Measurements from ENCODE around the gene PLA2G2D. TPM values are rescaled to one million over a fixed set of nuclear protein-coding genes. Genes with fewer than 3 reads are reported as not detected.

PLA2G2D gene
- total RNA-seq, 2 experiments from 2014 or later = not detected

GRCh38 chr1:20152599-20152930, 33.2 kb upstream of the PLA2G2D start:
- Mint-ChIP-seq H3K4me3 (peak overlapping the region; percentile 48), H3K9me3 (ENCODE audit: low read depth) (no peaks in the 10 kb centered on the region), H3K4me1 (peaks cover 9% of the 10 kb centered on the region), H3K27ac (no peak overlapping the region), H3K27me3 (no peaks in the 10 kb centered on the region), H3K36me3 (ENCODE audit: low read depth) (no peaks in the 10 kb centered on the region)
- DNase-seq (no peak), ATAC-seq (no peak)
- intact Hi-C loops (cut with DNase I, micrococcal nuclease) = loop anchor here (1.0 to 10.0 kb wide), 9 partner anchors 51 to 492 kb away; partner anchors contain the start of genes OTUD3 (in 1 of the 2) and PLA2G2A (in 1 of the 2)
- CTCF ChIA-PET = interaction anchor here (0.6 to 3.1 kb wide), 13 partner anchors 28 to 271 kb away, joined by 3 to 14 read pairs (median 8); partner anchors contain the start of gene OTUD3
- POLR2A ChIA-PET = no interaction called here

DNA sequence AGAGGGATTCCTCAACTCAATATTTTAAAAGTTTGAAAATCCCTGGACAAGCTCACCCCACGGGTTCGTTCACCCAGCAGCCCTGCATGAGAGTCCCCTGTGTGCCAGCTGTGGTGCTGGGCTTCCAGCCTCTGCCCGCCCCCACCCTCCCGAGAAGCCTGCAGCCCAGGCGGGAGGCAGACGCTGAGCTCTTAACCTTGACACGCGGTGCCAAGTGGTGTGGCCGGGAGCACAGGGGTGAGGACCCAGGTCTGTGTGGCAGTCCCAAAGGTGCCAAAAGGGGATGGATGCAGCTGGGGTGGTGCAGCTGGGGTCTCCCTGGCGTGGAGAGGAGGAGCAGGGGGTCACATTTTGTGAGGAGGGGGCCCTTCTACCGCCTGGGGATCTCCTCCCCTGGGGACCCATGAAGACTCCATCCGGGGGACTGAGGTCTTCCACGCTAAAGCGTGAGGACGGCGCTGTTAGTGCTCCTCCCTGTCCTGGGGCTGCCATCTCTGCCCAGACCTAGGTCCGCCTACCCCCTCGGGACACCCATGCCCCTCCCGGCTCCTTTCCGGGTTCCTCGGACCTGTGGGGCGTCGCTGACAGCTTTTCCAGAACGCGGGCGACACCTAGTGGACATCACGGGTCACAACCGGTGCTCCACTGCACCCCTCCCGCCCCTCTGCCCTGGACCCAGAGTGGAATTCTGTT, 32.7 kb upstream of the PLA2G2D start:
- Mint-ChIP-seq H3K4me1 (peaks cover 9% of the 10 kb centered on the region), H3K27me3 (no peaks in the 10 kb centered on the region), H3K36me3 (ENCODE audit: low read depth) (no peaks in the 10 kb centered on the region), H3K27ac (no peak overlapping the region), H3K4me3 (peak overlapping the region; percentile 48), H3K9me3 (ENCODE audit: low read depth) (no peaks in the 10 kb centered on the region)
- ChIA-PET POLR2A (interaction anchor here (0.5 to 1.0 kb wide), 2 partner anchors 270 to 283 kb away, joined by 3 read pairs; partner anchors contain the start of gene OTUD3), CTCF (interaction anchor here (0.5 to 3.1 kb wide), 27 partner anchors 14 to 1666 kb away, joined by 3 to 20 read pairs (median 4); partner anchors contain the start of gene OTUD3)
- peak; percentile 88 for DNase-seq
- peak; percentile 97 for ATAC-seq
- intact Hi-C loops (cut with DNase I, micrococcal nuclease) = loop anchor here (1.0 to 10.0 kb wide), 9 partner anchors 51 to 491 kb away; partner anchors contain the start of genes OTUD3 (in 1 of the 2) and PLA2G2A (in 1 of the 2)

DNA sequence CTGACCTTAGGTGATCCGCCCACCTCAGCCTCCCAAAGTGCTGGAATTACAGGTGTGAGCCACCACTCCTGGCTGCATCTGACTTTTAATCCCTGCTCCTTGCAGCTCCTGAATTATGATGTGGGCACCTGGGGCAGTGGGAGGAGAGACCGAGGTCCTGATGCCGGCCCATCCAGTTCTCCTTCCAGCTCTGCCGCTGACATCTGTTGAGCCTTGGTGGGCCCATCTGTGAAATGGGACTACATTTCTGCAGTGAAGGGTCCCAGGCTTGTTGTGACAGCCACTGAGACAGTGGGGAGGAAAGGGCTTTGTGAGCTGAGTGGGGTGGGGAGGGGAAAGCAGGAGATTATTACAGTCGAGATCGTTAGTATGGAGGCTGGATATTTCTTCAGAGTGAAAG, 31.6 kb upstream of the PLA2G2D start:
- H3K9me3 Mint-ChIP-seq (ENCODE audit: low read depth) = no peaks in the 10 kb centered on the region
- no peak overlapping the region for H3K27ac Mint-ChIP-seq
- CTCF ChIA-PET = interaction anchor here (0.7 to 3.1 kb wide), 7 partner anchors 86 to 269 kb away, joined by 3 to 20 read pairs (median 3); partner anchors contain the start of gene OTUD3
- ATAC-seq = no peak
- H3K27me3 Mint-ChIP-seq = no peaks in the 10 kb centered on the region
- peaks cover 9% of the 10 kb centered on the region for H3K4me1 Mint-ChIP-seq
- no peak overlapping the region for H3K4me3 Mint-ChIP-seq
- POLR2A ChIA-PET = no interaction called here
- intact Hi-C loops (cut with DNase I, micrococcal nuclease) = loop anchor here (5.0 to 10.0 kb wide), 3 partner anchors 94 to 436 kb away; partner anchors contain the start of gene PLA2G2A (in 1 of the 2)
- H3K36me3 Mint-ChIP-seq (ENCODE audit: low read depth) = no peaks in the 10 kb centered on the region
- no peak for DNase-seq

GRCh38 chr1:20150326-20150705, 31.0 kb upstream of the PLA2G2D start:
- H3K27me3 Mint-ChIP-seq = no peaks in the 10 kb centered on the region
- H3K4me1 Mint-ChIP-seq = peaks cover 9% of the 10 kb centered on the region
- ChIA-PET POLR2A (no interaction called here), CTCF (interaction anchor here (1.9 kb wide), 1 partner anchor 232 kb away, joined by 20 read pairs; no protein-coding TSS in a partner anchor)
- H3K36me3 Mint-ChIP-seq (ENCODE audit: low read depth) = no peaks in the 10 kb centered on the region
- no peak for ATAC-seq
- no peak for DNase-seq
- no peak overlapping the region for H3K27ac Mint-ChIP-seq
- intact Hi-C loops (cut with DNase I, micrococcal nuclease) = loop anchor here (5.0 to 10.0 kb wide), 3 partner anchors 93 to 436 kb away; partner anchors contain the start of gene PLA2G2A (in 1 of the 2)
- H3K4me3 Mint-ChIP-seq = no peak overlapping the region
- H3K9me3 Mint-ChIP-seq (ENCODE audit: low read depth) = no peaks in the 10 kb centered on the region

- ChIA-PET POLR2A (no interaction called here), CTCF (no interaction called here)
- Mint-ChIP-seq H3K9me3 (ENCODE audit: low read depth) (no peaks in the 10 kb centered on the region), H3K4me1 (peaks cover 9% of the 10 kb centered on the region), H3K27ac (no peak overlapping the region), H3K36me3 (ENCODE audit: low read depth) (no peaks in the 10 kb centered on the region), H3K27me3 (no peaks in the 10 kb centered on the region), H3K4me3 (no peak overlapping the region)
- intact Hi-C loops (cut with DNase I, micrococcal nuclease) = loop anchor here (5.0 to 10.0 kb wide), 3 partner anchors 92 to 435 kb away; partner anchors contain the start of gene PLA2G2A (in 1 of the 2)
- ATAC-seq (no peak), DNase-seq (no peak)
Measured at GRCh38 chr1:20149601-20150325, 30.4 kb upstream of the PLA2G2D start.

DNA sequence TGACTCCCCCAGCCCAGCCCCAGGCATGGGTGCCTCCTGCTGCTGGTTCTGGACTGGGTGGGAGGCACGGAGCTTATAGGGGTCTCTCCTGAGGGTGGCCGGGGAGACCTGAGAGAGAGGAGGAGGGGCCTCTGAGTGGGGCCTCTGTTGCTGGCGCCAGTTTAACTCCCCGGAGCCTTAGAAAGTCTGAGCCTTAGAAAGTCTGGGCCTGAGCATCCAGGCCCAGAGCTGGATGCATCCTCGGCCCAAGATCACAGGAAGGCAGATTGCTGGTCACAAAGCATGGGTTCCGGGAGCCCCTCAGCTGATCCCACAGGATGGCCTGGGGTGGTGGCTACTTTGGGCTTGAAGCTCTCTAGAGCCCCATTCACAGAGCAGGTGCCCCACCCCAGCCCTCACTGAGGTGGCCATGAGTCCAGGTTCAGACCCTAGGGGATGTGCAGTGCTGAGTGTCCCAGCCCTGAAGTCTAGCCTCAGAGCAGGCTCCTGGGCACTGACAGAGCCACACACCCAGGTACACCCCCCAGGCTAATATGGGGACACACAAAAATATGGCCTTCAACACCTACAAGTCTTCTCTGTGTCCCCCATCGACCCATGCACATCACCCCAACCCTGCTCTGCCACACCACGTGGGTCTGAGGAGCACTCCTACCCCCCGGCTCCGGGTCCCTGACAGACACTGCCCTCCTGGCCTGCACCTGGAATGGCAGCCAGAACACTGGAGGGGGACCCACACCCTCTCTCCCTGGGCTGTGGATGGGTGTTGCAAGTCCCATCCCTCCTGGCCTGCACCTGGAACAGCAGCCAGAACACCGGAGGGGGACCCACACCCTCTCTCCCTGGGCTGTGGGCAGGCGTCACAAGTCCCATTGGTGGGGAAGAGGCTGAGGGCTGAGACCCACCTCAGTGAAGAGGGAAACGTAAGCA, 29.5 kb upstream of the PLA2G2D start:
- CTCF ChIA-PET = interaction anchor here (0.6 to 2.1 kb wide), 3 partner anchors 174 to 271 kb away, joined by 3 to 6 read pairs (median 4); no protein-coding TSS in a partner anchor
- no peak for ATAC-seq
- H3K27ac Mint-ChIP-seq = no peak overlapping the region
- no peak for DNase-seq
- H3K27me3 Mint-ChIP-seq = no peaks in the 10 kb centered on the region
- intact Hi-C loops (cut with DNase I, micrococcal nuclease) = no loop called here
- no peaks in the 10 kb centered on the region for H3K36me3 Mint-ChIP-seq (ENCODE audit: low read depth)
- POLR2A ChIA-PET = no interaction called here
- no peaks in the 10 kb centered on the region for H3K9me3 Mint-ChIP-seq (ENCODE audit: low read depth)
- H3K4me3 Mint-ChIP-seq = no peak overlapping the region
- H3K4me1 Mint-ChIP-seq = peaks cover 3% of the 10 kb centered on the region

DNA sequence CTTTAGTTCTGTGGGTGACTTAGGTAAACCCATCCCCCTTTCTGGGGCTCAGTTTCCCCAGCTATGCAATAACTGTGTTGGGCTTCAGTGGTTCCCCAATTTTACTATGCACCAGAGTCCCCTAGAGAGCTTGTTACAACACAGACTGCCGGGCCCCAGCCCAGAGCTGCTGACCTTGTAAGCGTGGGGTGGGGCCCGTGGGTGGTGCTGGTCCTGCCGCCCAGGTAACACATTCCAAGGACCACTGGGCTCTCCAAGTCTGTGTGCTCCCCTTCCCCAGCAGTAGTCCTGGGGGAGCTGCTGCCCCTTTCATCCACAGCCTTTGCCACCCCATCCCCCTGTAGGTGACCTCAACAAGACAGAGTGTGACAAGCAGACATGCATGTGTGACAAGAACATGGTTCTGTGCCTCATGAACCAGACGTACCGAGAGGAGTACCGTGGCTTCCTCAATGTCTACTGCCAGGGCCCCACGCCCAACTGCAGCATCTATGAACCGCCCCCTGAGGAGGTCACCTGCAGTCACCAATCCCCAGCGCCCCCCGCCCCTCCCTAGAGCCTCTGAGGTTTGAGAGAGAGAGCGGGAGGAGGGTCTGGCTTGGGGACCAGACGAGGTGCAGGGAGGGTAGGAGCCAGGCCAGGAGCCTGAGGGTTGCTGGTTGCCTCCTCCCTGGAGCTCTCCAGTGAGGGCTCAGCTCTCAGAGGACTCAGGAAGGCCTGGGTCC, 28.7 kb upstream of the PLA2G2D start:
- ChIA-PET POLR2A (no interaction called here), CTCF (interaction anchor here (0.6 to 2.1 kb wide), 4 partner anchors 47 to 270 kb away, joined by 3 to 6 read pairs (median 4); no protein-coding TSS in a partner anchor)
- Mint-ChIP-seq H3K9me3 (ENCODE audit: low read depth) (no peaks in the 10 kb centered on the region), H3K4me1 (peaks cover 3% of the 10 kb centered on the region), H3K27me3 (no peaks in the 10 kb centered on the region), H3K36me3 (ENCODE audit: low read depth) (no peaks in the 10 kb centered on the region), H3K4me3 (no peak overlapping the region), H3K27ac (no peak overlapping the region)
- intact Hi-C loops (cut with DNase I, micrococcal nuclease) = no loop called here
- ATAC-seq = no peak
- DNase-seq = no peak

DNA sequence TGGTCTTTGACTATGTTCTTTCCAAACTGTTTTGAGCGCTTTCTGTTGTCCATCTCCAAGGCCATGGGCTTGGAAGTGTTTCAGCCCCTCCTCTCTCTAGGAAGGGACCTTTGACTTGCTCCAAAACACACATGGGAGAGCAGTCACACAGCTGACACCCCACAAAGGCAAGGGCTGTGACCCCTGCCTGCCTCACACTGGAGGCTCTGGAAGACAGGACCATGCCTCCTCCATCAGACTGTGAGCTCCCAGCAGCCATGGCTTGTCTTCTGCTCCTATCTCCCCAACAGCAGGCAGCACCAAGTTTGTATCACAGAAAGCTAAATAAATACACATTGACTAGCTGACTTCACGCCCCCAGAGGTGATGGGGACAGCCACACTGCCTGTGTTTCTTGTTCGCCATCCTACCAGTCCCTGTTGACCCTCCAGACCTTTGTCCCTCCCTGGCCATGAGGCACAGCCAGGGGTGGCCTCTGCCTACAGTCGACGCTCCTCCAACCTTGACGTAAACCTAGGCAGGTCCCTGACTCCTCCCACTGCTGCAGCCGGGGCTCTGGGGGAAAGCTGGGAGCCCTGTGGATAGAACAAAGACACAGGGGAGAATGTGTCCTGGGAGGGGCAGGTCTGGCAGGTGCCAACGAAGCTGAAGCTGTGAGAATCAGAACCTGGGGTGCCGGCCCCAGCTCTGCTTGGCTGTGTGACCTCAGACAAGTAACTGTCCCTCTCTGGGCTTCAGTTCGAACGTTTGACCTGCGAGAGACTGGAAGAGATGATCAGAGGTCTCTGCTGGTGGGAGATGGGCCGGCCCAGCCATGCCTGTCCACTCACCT, 24.6 kb upstream of the PLA2G2D start:
- Mint-ChIP-seq H3K4me1 (no peaks in the 10 kb centered on the region), H3K4me3 (no peak overlapping the region), H3K27me3 (peaks cover 5% of the 10 kb centered on the region), H3K9me3 (ENCODE audit: low read depth) (no peaks in the 10 kb centered on the region), H3K36me3 (ENCODE audit: low read depth) (no peaks in the 10 kb centered on the region), H3K27ac (no peak overlapping the region)
- CTCF ChIA-PET = no interaction called here
- no peak for DNase-seq
- intact Hi-C loops (cut with DNase I, micrococcal nuclease) = no loop called here
- no peak for ATAC-seq
- POLR2A ChIA-PET = no interaction called here

GRCh38 chr1:20143318-20143717, 24.0 kb upstream of the PLA2G2D start:
- no peaks in the 10 kb centered on the region for H3K9me3 Mint-ChIP-seq (ENCODE audit: low read depth)
- H3K27ac Mint-ChIP-seq = no peak overlapping the region
- no peak overlapping the region for H3K4me3 Mint-ChIP-seq
- DNase-seq (no peak), ATAC-seq (no peak)
- ChIA-PET POLR2A (no interaction called here), CTCF (no interaction called here)
- no peaks in the 10 kb centered on the region for H3K4me1 Mint-ChIP-seq
- no peaks in the 10 kb centered on the region for H3K36me3 Mint-ChIP-seq (ENCODE audit: low read depth)
- intact Hi-C loops (cut with DNase I, micrococcal nuclease) = no loop called here
- peaks cover 8% of the 10 kb centered on the region for H3K27me3 Mint-ChIP-seq
